Measurements from ENCODE around the gene NADSYN1. TPM values are rescaled to one million over a fixed set of nuclear protein-coding genes. Genes with fewer than 3 reads are reported as not detected.

The NADSYN1 gene
- total RNA-seq, 4 donors from 2014 or later: 144 to 271 (median 195) TPM

- in situ Hi-C loops (cut with MboI; ENCODE audit: low pct_ligation_motif_present in 1 of 4, low pct_unique_long_range_greater_than_20kb in 1 of 4, low sequenced_read_pairs in 3 of 4) (loop anchor here in 3 of 4 donors (25.0 kb wide), 1 partner anchor 597 kb away; no protein-coding TSS in a partner anchor), intact Hi-C loops (cut with DNase I; ENCODE audit: low total_unique reads) (no loop called here)
- Histone ChIP-seq H3K27me3 (no peaks in the 10 kb centered on the region), H3K4me3 (no peak overlapping the region), H3K27ac (no peak overlapping the region), H3K36me3 (no peaks in the 10 kb centered on the region), H3K9me3 (no peaks in the 10 kb centered on the region), H3K4me1 (no peaks in the 10 kb centered on the region)
- TF ChIP-seq POLR2AphosphoS5 (IDR thresholded peaks at IDR 0.05) (no peak), EP300 (IDR thresholded peaks at IDR 0.05; ENCODE audit: low read depth) (no peak), CTCF (IDR thresholded peaks at IDR 0.05) (no peak), POLR2A (IDR thresholded peaks at IDR 0.05) (no peak)
- no peak for DNase-seq
- WGBS, 2 donors (ENCODE audit: low coverage in 1 of 2): 61 to 68% methylated on average over 4 to 7 of the region's 7 CpGs
These were observed 44.2 kb upstream of the NADSYN1 start for GRCh38 chr11:71408826-71409225.

- no peak for DNase-seq
- no peak for TF ChIP-seq CTCF (IDR thresholded peaks at IDR 0.05)
- TF ChIP-seq EP300 (IDR thresholded peaks at IDR 0.05; ENCODE audit: low read depth): no peak
- no peak for TF ChIP-seq POLR2AphosphoS5 (IDR thresholded peaks at IDR 0.05)
- TF ChIP-seq POLR2A (IDR thresholded peaks at IDR 0.05): no peak
- H3K9me3 ChIP-seq: no peaks in the 10 kb centered on the region
- no peak overlapping the region for H3K4me3 ChIP-seq
- WGBS, 2 donors (ENCODE audit: low coverage in 1 of 2): 89 to 91% methylated on average over 7 of the region's 7 CpGs
- H3K27ac ChIP-seq: no peak overlapping the region
- H3K4me1 ChIP-seq: no peaks in the 10 kb centered on the region
- H3K36me3 ChIP-seq: no peaks in the 10 kb centered on the region
- no peaks in the 10 kb centered on the region for H3K27me3 ChIP-seq
- intact Hi-C loops (cut with DNase I; ENCODE audit: low total_unique reads) (no loop called here), in situ Hi-C loops (cut with MboI; ENCODE audit: low pct_ligation_motif_present in 1 of 4, low pct_unique_long_range_greater_than_20kb in 1 of 4, low sequenced_read_pairs in 3 of 4) (loop anchor here in 3 of 4 donors (25.0 kb wide), 1 partner anchor 598 kb away; no protein-coding TSS in a partner anchor)
These were observed 42.5 kb upstream of the NADSYN1 start for GRCh38 chr11:71410363-71410966.

DNA sequence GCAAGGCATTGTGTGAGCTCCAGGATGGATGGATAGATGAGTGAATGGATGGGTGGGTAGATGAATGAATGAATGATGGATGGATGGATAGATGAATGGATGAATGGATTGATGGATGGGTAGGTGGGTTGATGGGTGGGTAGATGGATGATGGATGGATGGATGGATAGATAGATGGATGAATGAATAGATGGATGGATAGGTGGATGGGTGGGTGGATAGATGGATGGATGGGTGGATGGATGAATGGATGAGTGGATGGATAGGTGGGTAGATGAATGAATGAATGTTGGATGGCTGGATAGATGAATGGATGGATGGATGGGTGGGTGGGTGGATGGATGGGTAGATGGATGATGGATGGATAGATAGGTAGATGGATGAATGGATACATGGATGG lies 38.4 kb upstream of the NADSYN1 start:
- no peak overlapping the region for H3K4me3 ChIP-seq
- no peaks in the 10 kb centered on the region for H3K4me1 ChIP-seq
- intact Hi-C loops (cut with DNase I; ENCODE audit: low total_unique reads) (no loop called here), in situ Hi-C loops (cut with MboI; ENCODE audit: low pct_ligation_motif_present in 1 of 4, low pct_unique_long_range_greater_than_20kb in 1 of 4, low sequenced_read_pairs in 3 of 4) (loop anchor here in 3 of 4 donors (25.0 kb wide), 1 partner anchor 602 kb away; no protein-coding TSS in a partner anchor)
- no peaks in the 10 kb centered on the region for H3K9me3 ChIP-seq
- DNase-seq: no peak
- no peak for TF ChIP-seq POLR2AphosphoS5 (IDR thresholded peaks at IDR 0.05)
- TF ChIP-seq EP300 (IDR thresholded peaks at IDR 0.05; ENCODE audit: low read depth): no peak
- no peak for TF ChIP-seq CTCF (IDR thresholded peaks at IDR 0.05)
- no peak for TF ChIP-seq POLR2A (IDR thresholded peaks at IDR 0.05)
- no peaks in the 10 kb centered on the region for H3K36me3 ChIP-seq
- no peak overlapping the region for H3K27ac ChIP-seq
- H3K27me3 ChIP-seq: no peaks in the 10 kb centered on the region

DNA sequence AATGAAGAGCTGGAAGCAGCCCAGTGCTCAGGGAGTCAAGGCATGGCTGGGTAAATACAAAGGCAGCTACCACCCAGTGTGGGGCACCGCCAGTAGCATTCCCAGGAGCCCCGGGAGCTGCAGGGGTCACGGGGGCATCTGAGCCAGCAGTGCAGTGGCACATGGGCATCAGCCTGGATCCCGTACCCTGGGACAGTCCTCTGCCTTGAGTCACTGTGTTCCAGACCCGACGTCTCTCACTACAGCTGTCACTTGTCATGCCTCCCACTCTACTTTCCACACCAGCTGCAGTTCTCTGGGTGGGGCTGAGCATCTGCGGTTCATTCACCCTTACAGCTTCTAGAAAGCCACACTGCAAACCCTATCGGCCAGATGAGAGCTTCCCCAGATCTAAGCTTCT lies 34.4 kb upstream of the NADSYN1 start:
- in situ Hi-C loops (cut with MboI; ENCODE audit: low pct_ligation_motif_present in 1 of 4, low pct_unique_long_range_greater_than_20kb in 1 of 4, low sequenced_read_pairs in 3 of 4) (loop anchor here in 3 of 4 donors (25.0 kb wide), 1 partner anchor 606 kb away; no protein-coding TSS in a partner anchor), intact Hi-C loops (cut with DNase I; ENCODE audit: low total_unique reads) (no loop called here)
- no peak for TF ChIP-seq EP300 (IDR thresholded peaks at IDR 0.05; ENCODE audit: low read depth)

More for the DNA sequence above, 34.4 kb upstream of the NADSYN1 start:
- DNase-seq: peak; percentile 15
- Histone ChIP-seq H3K4me3 (no peak overlapping the region), H3K27me3 (no peaks in the 10 kb centered on the region), H3K9me3 (no peaks in the 10 kb centered on the region), H3K4me1 (no peaks in the 10 kb centered on the region), H3K27ac (no peak overlapping the region), H3K36me3 (no peaks in the 10 kb centered on the region)
- WGBS, 2 donors (ENCODE audit: low coverage in 1 of 2): 48 to 86% methylated on average over 1 to 8 of the region's 8 CpGs

Data from transverse colon (tissue), 4 donors.